Measurements from ENCODE around the gene RBL2.
"Not testable (repeated sequence)": the region's sequence is repeated elsewhere in the genome, so short reads cannot be mapped to it uniquely, and the experiment has no call there.

The RBL2 gene

GRCh38 chr16:53509906-53510703, 75.8 kb downstream of the RBL2 start:
- DNase-seq = peak; percentile 69

DNA sequence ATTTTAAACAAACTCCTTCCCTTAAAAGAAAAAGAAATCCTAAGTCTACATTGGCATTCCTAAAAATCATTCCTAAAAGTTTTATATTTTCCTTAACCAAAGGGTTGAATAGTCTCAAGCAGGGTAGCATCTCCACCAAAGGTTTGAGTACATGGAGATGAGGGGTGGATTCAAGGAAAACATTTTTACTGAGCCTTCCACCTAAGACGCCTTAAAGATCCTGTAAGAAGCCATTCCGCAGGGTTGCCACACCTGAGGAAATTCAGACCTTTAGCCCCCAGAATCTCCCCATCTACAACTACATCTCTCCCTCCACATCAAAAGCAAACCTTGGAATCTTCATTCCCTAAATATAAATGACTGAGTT, 76.4 kb downstream of the RBL2 start:
- DNase-seq = no peak

DNA sequence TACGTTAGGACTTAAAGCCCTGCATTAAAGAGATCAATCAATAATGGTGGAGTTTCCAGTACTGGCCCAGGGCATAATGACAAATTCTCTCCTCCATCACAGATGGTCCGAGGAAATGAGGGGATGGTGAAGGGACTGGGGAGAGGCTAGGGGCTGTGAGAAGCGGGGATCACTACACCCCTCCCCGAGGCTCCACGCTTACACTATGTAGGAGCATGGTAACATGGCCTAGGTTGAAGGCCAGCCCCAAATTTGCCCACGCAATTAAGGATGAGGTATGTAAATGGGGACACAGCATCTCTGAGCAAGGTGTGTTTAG, 76.8 kb downstream of the RBL2 start:
- no peak for DNase-seq

GRCh38 chr16:53511403-53512280, 77.4 kb downstream of the RBL2 start:
- DNase-seq = no peak

- DNase-seq = not testable (repeated sequence)
Observed at GRCh38 chr16:53512795-53513194, 78.5 kb downstream of the RBL2 start.

- DNase-seq = no peak
Observed at GRCh38 chr16:53515259-53515658, 81.0 kb downstream of the RBL2 start.

GRCh38 chr16:53515811-53516210, 81.5 kb downstream of the RBL2 start:
- no peak for DNase-seq

GRCh38 chr16:53517851-53518250, 83.6 kb downstream of the RBL2 start:
- DNase-seq = no peak

DNA sequence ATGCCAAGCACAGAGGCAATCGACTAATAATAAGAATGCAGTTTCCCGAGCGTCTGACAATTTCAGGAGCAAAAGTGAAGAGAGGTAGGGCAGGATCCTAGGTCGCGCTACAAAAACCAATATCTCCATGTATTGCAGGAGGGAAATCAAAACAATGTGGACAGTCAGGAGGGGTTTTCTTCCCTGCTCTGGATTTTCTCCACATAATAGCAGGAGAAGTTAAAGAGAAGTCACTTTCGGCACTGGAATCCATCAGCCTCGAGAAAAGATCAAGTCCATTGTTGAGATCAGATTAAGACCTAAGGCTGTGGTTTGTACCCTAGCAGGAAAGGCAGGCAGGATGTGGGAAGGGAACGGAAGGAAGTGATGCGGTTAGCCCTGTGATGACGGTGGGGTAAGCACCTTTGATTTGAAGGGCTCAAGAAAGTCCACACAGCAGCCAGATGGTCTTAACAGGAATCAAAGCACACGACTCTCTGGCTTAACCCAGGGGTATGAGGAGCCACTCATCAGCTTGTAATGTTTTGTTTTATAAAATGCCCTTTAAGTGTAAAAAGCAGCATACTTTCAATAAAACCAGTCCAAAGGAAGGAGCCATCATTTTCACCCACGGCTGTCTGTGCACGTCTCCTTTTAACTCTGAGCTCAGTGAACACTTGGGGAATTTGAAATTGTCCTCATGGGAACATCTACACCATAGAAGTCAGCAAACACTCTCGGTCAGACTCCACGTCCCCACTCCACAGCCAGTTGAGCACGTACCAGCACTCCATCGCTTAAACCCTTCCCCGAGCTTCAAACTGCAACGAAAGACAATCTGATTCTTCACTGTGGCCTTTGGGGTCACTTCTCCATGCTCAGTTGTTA, 84.5 kb downstream of the RBL2 start:
- peak; percentile 88 for DNase-seq

DNA sequence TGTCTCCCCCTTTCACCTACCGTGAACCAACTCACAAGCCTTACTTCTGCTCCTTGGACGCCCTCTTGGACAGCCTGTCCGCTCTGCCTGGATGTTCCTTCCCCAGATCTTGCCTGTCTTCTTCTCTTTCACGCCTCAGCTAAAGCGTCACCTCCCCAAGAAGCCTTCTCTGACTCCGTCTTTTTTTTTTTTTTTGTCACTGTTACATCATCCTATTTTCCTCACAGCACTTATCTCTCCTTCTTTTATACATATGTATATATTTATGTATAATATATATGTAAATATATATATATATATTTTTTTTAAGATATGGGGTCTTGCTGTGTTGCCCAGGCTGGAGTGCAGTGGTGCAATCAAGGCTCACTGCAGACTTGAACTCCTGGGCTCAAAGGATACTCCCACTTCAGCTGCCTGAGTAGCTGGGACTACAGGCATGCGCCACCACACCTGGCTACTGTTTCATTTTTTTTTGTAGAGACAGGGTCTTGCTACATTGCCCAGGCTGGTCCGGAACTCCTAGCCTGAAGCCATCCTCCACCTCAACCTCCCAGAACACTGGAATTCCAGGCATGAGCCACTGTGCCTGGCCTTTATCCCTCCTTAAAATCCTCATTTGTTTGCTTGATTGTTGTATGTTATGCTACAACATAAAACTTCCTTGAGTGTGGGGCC, 85.3 kb downstream of the RBL2 start:
- DNase-seq = no peak

DNA sequence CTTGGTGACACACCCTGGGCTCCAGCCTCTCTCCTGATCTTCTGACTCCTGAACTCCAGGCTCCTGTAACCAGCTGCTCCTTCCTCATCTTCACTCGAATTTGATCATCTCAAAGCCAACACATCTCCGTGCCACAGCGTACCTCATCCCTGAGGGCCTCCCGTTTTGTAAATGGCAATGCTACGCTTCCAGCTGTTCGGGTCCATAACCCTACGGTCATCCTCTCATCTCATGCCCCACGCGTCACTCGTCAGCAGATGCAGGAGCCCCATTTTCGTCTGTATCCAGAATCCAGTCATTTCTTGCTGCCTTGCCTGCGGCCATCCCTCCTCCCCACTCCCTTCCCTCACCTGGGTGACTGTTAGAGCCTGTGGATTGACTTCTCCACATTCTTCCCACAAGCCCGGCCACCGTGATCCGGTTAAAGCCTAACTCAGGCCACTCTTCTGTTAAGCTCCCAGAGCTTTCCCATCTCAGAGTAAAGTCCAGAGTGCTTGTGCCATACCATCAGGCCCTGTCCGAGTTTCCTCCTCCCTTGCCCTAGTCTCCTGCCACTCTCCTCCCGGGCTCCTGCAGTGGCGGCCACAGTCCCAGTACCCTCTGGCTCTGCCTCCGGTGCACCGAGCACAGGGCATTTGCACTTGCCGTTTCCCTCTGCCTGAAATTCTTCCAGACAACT, 89.0 kb downstream of the RBL2 start:
- DNase-seq = no peak

DNA sequence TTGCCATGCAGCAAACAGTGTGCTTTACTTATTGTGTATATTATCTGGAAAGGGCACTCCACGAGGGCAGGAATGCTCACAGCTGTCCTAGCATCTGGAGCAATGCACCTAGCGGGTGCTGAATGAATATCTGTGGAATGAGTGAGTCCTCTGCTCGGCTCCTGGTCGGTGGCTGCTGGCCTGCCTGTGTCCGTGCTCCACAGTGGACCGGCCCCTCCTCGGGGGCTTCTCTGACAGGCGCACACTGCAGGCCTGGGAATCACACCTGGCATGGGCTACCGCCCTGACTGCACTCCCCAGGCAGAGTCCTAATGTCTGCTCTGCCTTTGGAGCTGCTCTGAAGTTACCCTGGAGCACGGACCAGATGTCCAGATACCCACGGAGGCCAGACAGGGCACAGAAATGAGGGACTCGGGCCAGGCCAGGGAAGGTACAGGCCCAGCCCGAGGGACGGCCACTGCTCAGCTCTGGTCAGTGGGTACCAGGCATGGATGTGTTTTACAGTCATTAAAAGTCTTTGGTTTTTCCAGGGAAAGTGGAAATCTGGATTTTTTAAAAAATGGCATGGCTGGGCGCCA, 89.8 kb downstream of the RBL2 start:
- no peak for DNase-seq

DNA sequence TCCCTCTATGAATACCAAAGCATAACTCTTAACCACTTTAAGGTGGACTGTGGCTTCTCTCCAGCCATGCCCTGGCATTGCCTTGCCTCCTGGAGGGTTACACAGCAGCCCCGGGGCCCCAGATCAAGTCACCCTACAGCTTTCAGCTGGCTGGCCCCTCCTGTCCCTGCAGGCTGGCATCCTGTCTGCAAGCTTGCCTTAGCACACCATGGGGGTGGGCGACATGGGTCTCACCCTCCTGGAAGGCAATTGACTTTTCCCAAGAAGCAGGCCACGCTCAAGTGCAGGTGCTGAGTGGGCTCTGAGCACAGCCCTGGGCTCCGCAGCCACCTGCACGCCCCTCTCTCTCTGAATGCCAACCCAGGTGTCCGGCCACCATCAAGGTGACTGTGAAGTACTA, 94.5 kb downstream of the RBL2 start:
- no peak for DNase-seq

- DNase-seq = no peak
Observed at GRCh38 chr16:53529513-53529912, 95.2 kb downstream of the RBL2 start.

DNA sequence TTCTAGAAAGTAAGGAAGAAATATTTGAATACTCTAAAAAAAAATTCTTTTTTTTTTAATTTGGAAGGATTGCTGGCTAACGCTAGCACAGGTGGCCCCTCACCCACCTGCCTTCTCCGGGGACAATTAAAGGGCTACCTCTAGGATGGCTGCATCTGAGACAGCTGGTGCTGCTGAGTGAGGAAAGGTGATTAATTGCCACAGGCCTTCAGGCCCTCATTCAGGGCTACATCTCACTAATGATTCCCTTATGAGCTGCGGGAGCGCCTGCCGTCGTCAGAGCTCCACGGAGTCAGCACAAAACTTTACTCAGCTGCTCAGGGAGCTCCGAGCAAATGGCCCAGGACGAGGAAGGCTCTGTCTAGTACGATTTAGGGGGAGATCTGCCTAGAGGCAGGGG, 95.8 kb downstream of the RBL2 start:
- no peak for DNase-seq

GRCh38 chr16:53530741-53531140, 96.5 kb downstream of the RBL2 start:
- no peak for DNase-seq

GRCh38 chr16:53534206-53534605, 99.9 kb downstream of the RBL2 start:
- DNase-seq = no peak

- DNase-seq = no peak
Observed at GRCh38 chr16:53537626-53538025, 103.4 kb downstream of the RBL2 start.

GRCh38 chr16:53539346-53539745, 105.1 kb downstream of the RBL2 start:
- not testable (repeated sequence) for DNase-seq

DNA sequence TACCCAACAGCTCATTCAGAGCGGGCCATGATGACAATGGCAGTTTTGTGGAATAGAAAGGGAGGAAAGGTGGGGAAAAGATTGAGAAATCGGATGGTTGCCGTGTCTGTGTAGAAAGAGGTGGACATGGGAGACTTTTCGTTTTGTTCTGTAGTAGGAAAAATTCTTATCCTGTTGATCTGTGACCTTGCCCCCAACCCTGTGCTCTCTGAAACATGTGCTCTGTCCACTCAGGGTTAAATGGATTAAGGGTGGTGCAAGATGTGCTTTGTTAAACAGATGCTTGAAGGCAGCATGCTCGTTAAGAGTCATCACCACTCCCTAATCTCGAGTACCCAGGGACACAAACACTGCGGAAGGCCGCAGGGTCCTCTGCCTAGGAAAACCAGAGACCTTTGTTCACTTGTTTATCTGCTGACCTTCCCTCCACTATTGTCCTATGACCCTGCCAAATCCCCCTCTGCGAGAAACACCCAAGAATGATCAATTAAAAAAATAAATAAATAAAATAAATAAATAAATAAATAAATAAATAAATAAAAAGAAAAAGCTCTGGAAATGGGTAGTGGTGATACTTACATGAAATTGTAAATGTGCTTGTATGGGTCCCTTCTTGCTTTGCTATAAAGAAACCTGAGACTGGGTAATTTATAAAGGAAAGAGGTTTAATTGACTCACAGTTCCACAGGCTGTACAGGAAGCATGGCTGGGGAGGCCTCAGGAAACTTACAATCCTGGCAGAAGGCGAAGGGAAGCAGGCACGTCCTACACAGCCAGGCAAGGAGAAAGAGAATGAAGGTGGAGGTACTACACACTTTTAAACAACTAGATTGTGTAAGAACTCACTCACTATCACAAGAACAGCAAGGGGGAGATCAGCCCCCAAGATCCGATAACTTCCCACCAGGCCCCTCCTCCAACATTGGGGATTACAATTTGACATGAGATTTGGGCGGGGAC, 105.8 kb downstream of the RBL2 start:
- not testable (repeated sequence) for DNase-seq
